Activated gamma-delta T cell treated with Interleukin-2 at 50 U/mL for 16 hours (primary cell): Measurements from ENCODE around the gene LOC101059915.
"Not testable (repeated sequence)": the region's sequence is repeated elsewhere in the genome, so short reads cannot be mapped to it uniquely, and the experiment has no call there.

ENCODE experiments used
- DNase-seq: peaks from one replicate; pipeline ENCODE4 v3.0.0-alpha.2; 2020

The LOC101059915 gene

GRCh38 chrX:71644406-71644805, 22.9 kb upstream of the LOC101059915 start:
- not testable (repeated sequence) for DNase-seq

- DNase-seq, result peak; percentile 35
Measured at GRCh38 chrX:71650333-71650969, 16.9 kb upstream of the LOC101059915 start.

GRCh38 chrX:71652405-71652804, 14.9 kb upstream of the LOC101059915 start:
- DNase-seq, result peak; percentile 67

- no peak for DNase-seq
Measured at GRCh38 chrX:71653344-71653743, 14.0 kb upstream of the LOC101059915 start.

GRCh38 chrX:71657267-71657666, 10.1 kb upstream of the LOC101059915 start:
- no peak for DNase-seq

GRCh38 chrX:71659342-71659741, 8.0 kb upstream of the LOC101059915 start:
- DNase-seq, result no peak

GRCh38 chrX:71659959-71660358, 7.4 kb upstream of the LOC101059915 start:
- DNase-seq, result no peak

- no peak for DNase-seq
Measured at GRCh38 chrX:71660562-71661416, 6.6 kb upstream of the LOC101059915 start.

GRCh38 chrX:71661919-71662318, 5.4 kb upstream of the LOC101059915 start:
- no peak for DNase-seq

- peak; percentile 22 for DNase-seq
Measured at GRCh38 chrX:71662654-71663053, 4.7 kb upstream of the LOC101059915 start.

- DNase-seq, result peak; percentile 42
Measured at GRCh38 chrX:71663238-71663637, 4.1 kb upstream of the LOC101059915 start.

- DNase-seq, result not testable (repeated sequence)
Measured at GRCh38 chrX:71664202-71664601, 3.1 kb upstream of the LOC101059915 start.

- no peak for DNase-seq
Measured at GRCh38 chrX:71664889-71665491, 2.4 kb upstream of the LOC101059915 start.

GRCh38 chrX:71665747-71666146, 1.6 kb upstream of the LOC101059915 start:
- no peak for DNase-seq

- no peak for DNase-seq
Measured at GRCh38 chrX:71666240-71667223, 814 bp upstream of the LOC101059915 start.

GRCh38 chrX:71668248-71668595, 876 bp downstream of the LOC101059915 start:
- DNase-seq, result no peak

GRCh38 chrX:71669492-71669891, 2.1 kb downstream of the LOC101059915 start:
- no peak for DNase-seq

- peak; percentile 12 for DNase-seq
Measured at GRCh38 chrX:71669947-71670346, 2.6 kb downstream of the LOC101059915 start.

GRCh38 chrX:71671043-71671780, 3.9 kb downstream of the LOC101059915 start:
- peak; percentile 3 for DNase-seq

- no peak for DNase-seq
Measured at GRCh38 chrX:71671938-71672337, 4.6 kb downstream of the LOC101059915 start.

- not testable (repeated sequence) for DNase-seq
Measured at GRCh38 chrX:71675636-71676035, 8.3 kb downstream of the LOC101059915 start.
